HCEC 1CT (cell line): ENCODE results near the gene PHIP.
"Not testable (repeated sequence)": the region's sequence is repeated elsewhere in the genome, so short reads cannot be mapped to it uniquely, and the experiment has no call there.

Experiments used
- DNase-seq: peaks from one replicate; pipeline ENCODE4 v3.0.0-alpha.2; 2017

PHIP gene

GRCh38 chr6:79005024-79005423 is 73.0 kb downstream of the PHIP start:
- peak; percentile 7 for DNase-seq

GRCh38 chr6:79004239-79004638 is 73.8 kb downstream of the PHIP start:
- no peak for DNase-seq

GRCh38 chr6:79001415-79001814 is 76.6 kb downstream of the PHIP start:
- no peak for DNase-seq

- DNase-seq: peak; percentile 9
These were observed 78.3 kb downstream of the PHIP start for GRCh38 chr6:78999737-79000136.

GRCh38 chr6:78995946-78996345 is 82.1 kb downstream of the PHIP start:
- peak; percentile 2 for DNase-seq

GRCh38 chr6:78995346-78995745 is 82.7 kb downstream of the PHIP start:
- DNase-seq: no peak

GRCh38 chr6:78993955-78994354 is 84.1 kb downstream of the PHIP start:
- no peak for DNase-seq

GRCh38 chr6:78989191-78989590 is 88.9 kb downstream of the PHIP start:
- no peak for DNase-seq

- no peak for DNase-seq
These were observed 91.9 kb downstream of the PHIP start for GRCh38 chr6:78986161-78986560.

GRCh38 chr6:78984225-78984950 is 93.7 kb downstream of the PHIP start:
- DNase-seq: no peak

- no peak for DNase-seq
These were observed 110.9 kb downstream of the PHIP start for GRCh38 chr6:78967191-78967590.

GRCh38 chr6:78966542-78966941 is 111.5 kb downstream of the PHIP start:
- no peak for DNase-seq

GRCh38 chr6:78962448-78962847 is 115.6 kb downstream of the PHIP start:
- no peak for DNase-seq

GRCh38 chr6:78954740-78955139 is 123.3 kb downstream of the PHIP start:
- DNase-seq: no peak

GRCh38 chr6:78953798-78954197 is 124.3 kb downstream of the PHIP start:
- DNase-seq: no peak

GRCh38 chr6:78952362-78952761 is 125.7 kb downstream of the PHIP start:
- no peak for DNase-seq

- DNase-seq: no peak
These were observed 129.3 kb downstream of the PHIP start for GRCh38 chr6:78948785-78949184.

- DNase-seq: peak; percentile 65
These were observed 130.1 kb downstream of the PHIP start for GRCh38 chr6:78947962-78948361.

- peak; percentile 43 for DNase-seq
These were observed 130.5 kb downstream of the PHIP start for GRCh38 chr6:78947529-78947928.

- peak; percentile 37 for DNase-seq
These were observed 135.6 kb downstream of the PHIP start for GRCh38 chr6:78942446-78942845.

GRCh38 chr6:78936515-78936914 is 141.5 kb downstream of the PHIP start:
- no peak for DNase-seq

GRCh38 chr6:78935553-78935952 is 142.5 kb downstream of the PHIP start:
- no peak for DNase-seq

GRCh38 chr6:78925317-78925716 is 152.7 kb downstream of the PHIP start:
- no peak for DNase-seq

GRCh38 chr6:78921168-78921567 is 156.9 kb downstream of the PHIP start:
- DNase-seq: not testable (repeated sequence)

- no peak for DNase-seq
These were observed 160.3 kb downstream of the PHIP start for GRCh38 chr6:78917788-78918187.
